OCI-LY1 (cell line): ENCODE data around the gene KLHDC4.

ENCODE experiments used
- H2AFZ ChIP-seq: fragments of 200-600 bp; sonication (generic), shearing (Covaris generic); 2 replicates; pipeline ENCODE4 v1.6.0; 2014; ENCODE audit warnings: antibody characterized with exemption, mild to moderate bottlenecking, low read length
- H3F3A ChIP-seq: fragments of 200-600 bp; sonication (generic), shearing (Covaris generic); 2 replicates; pipeline ENCODE4 v1.6.0; 2014; ENCODE audit warnings: mild to moderate bottlenecking, antibody characterized with exemption, low read length, moderate library complexity; ENCODE audit not compliant: insufficient read depth
- H3K27ac ChIP-seq: fragments of 200-600 bp; sonication (generic); 2 replicates; pipeline ENCODE4 v1.5.1; 2014; ENCODE audit warnings: low read length, mixed run types, mild to moderate bottlenecking, low read depth; ENCODE audit not compliant: poor library complexity, severe bottlenecking
- H3K27me3 ChIP-seq: fragments of 200-600 bp; sonication (generic); 2 replicates; pipeline ENCODE4 v1.6.0; 2014; ENCODE audit warnings: antibody characterized with exemption, mild to moderate bottlenecking, low read length, moderate library complexity; ENCODE audit not compliant: insufficient read depth
- H3K36me3 ChIP-seq: fragments of 200-600 bp; sonication (generic); 2 replicates; pipeline ENCODE4 v1.6.1; 2014; ENCODE audit warnings: mild to moderate bottlenecking, antibody characterized with exemption, low read length, moderate library complexity, mixed read lengths; ENCODE audit not compliant: insufficient read depth
- H3K4me1 ChIP-seq: fragments of 200-600 bp; sonication (generic); 2 replicates; pipeline ENCODE4 v1.5.1; 2014; ENCODE audit warnings: mild to moderate bottlenecking, low read length, moderate library complexity; ENCODE audit not compliant: insufficient read depth, severe bottlenecking
- H3K4me2 ChIP-seq: fragments of 200-600 bp; sonication (generic), shearing (Covaris generic); 2 replicates; pipeline ENCODE4 v1.6.1; 2014; ENCODE audit warnings: low read length
- H3K4me3 ChIP-seq: fragments of 200-600 bp; sonication (generic); 2 replicates; pipeline ENCODE4 v1.5.1; 2014; ENCODE audit warnings: low read length, low read depth, mild to moderate bottlenecking, mixed read lengths; ENCODE audit not compliant: poor library complexity, severe bottlenecking
- H3K79me2 ChIP-seq: fragments of 200-600 bp; shearing (Covaris generic); 2 replicates; pipeline ENCODE4 v1.6.1; 2016; ENCODE audit warnings: mixed run types, low read length, mixed read lengths; ENCODE audit not compliant: insufficient read depth
- H3K9ac ChIP-seq: fragments of 200-600 bp; sonication (generic), shearing (Covaris generic); 2 replicates; pipeline ENCODE4 v1.6.1; 2014; ENCODE audit warnings: mild to moderate bottlenecking, low read length, mixed read lengths
- H3K9me2 ChIP-seq: fragments of 200-600 bp; sonication (generic), shearing (Covaris generic); 2 replicates; pipeline ENCODE4 v1.6.1; 2014; ENCODE audit warnings: low read depth, mild to moderate bottlenecking, low read length, mixed read lengths
- H3K9me3 ChIP-seq: fragments of 200-600 bp; shearing (Covaris generic); 2 replicates; pipeline ENCODE4 v1.6.1; 2014; ENCODE audit warnings: low read length, mixed read lengths
- H4K20me1 ChIP-seq: fragments of 200-600 bp; sonication (generic), shearing (Covaris generic); 2 replicates; pipeline ENCODE4 v1.6.0; 2016; ENCODE audit warnings: mild to moderate bottlenecking, low read length; ENCODE audit not compliant: insufficient read depth
- EZH2 ChIP-seq: fragments of 200-600 bp; sonication (generic), shearing (Covaris generic); IDR thresholded peaks from 2 replicates; pipeline ENCODE4 v1.8.0; 2017; ENCODE audit warnings: borderline replicate concordance, mixed run types, mild to moderate bottlenecking, antibody characterized with exemption, low read length, moderate library complexity, mixed read lengths
- TF ChIP-seq, protein P1 (sequence below): fragments of 200-600 bp; sonication (generic), shearing (Covaris generic); IDR thresholded peaks from 2 replicates; pipeline ENCODE4 v1.5.1; 2017; ENCODE audit warnings: mild to moderate bottlenecking, antibody characterized with exemption, low read length, moderate library complexity, mixed read lengths

KLHDC4 gene

DNA sequence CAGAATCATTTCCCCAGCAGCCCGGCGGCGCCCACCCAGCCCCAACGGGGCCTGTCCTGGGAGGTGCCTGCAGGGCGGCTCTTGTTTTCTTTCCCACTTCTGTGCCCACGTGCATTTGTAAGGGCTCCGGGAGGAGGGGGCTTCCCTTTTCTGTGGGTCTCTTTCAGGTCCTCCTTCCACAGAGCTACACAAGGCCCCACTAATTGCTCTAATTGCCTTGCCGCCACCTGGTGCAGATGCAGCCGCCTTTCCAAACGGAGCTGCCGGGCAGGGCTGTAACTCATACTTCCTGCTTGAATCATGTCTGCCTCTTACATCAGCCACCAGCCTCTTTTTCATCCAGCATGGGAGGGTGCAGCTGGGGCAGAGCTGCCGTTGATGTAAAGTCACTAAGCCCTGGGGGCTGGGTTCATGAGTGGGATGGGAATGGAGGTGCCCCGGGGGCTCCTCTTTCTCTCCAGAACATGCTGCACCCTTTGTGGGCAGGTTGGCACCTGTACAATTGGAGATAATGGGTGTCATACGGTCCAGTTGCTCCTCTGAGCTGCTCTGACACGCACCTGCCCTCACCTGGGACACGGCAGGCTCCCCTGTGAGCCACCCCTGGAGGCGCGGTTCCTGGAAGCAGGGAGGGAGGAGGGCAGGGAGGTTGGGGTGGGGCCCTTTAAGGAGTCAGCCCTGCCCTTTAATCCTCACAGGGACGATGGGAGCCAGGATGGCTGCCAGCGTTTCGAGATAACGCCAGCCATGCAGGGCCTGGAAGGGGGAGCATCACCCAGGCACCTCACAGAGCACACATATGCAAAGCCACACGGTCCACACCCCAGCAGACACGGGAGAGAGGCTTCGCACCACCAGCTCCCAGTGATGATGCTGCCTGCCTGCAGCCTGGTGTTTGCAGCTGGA is 41.1 kb upstream of the KLHDC4 start:
- H2AFZ ChIP-seq, result no peak overlapping the region

DNA sequence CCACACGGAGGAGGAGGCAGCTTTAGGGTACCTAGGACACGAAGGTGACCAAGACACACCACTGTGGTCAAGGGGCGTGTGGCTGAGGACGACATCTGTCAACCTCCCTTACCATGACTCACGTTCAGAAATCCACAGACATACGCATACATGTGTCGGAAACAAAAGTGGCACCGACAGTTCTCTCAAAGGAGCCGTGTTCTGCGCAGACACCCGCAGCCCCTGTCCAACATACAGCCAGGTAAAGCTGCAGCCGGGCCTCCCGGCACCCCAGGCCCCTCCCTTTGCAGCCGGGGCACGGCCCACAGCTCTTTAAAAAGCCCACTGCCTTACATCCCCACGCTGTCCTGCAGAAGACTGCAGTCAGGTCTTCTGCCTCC is 40.5 kb upstream of the KLHDC4 start:
- TF ChIP-seq EZH2, result no peak
- TF ChIP-seq, protein P1, sequence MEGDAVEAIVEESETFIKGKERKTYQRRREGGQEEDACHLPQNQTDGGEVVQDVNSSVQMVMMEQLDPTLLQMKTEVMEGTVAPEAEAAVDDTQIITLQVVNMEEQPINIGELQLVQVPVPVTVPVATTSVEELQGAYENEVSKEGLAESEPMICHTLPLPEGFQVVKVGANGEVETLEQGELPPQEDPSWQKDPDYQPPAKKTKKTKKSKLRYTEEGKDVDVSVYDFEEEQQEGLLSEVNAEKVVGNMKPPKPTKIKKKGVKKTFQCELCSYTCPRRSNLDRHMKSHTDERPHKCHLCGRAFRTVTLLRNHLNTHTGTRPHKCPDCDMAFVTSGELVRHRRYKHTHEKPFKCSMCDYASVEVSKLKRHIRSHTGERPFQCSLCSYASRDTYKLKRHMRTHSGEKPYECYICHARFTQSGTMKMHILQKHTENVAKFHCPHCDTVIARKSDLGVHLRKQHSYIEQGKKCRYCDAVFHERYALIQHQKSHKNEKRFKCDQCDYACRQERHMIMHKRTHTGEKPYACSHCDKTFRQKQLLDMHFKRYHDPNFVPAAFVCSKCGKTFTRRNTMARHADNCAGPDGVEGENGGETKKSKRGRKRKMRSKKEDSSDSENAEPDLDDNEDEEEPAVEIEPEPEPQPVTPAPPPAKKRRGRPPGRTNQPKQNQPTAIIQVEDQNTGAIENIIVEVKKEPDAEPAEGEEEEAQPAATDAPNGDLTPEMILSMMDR, result no peak
- Histone ChIP-seq H3K27me3 (no peaks in the 10 kb centered on the region), H4K20me1 (no peaks in the 10 kb centered on the region), H3K79me2 (no peaks in the 10 kb centered on the region), H3K9ac (peak overlapping the region; percentile 64), H3K9me3 (peaks cover 3% of the 10 kb centered on the region; the same call in 1 of the 2 replicates), H3F3A (no peaks in the 10 kb centered on the region), H3K4me3 (peak overlapping the region; percentile 51), H3K27ac (peak overlapping the region; percentile 97), H2AFZ (no peak overlapping the region), H3K36me3 (peaks cover 5% of the 10 kb centered on the region; the same call in 1 of the 2 replicates), H3K9me2 (no peaks in the 10 kb centered on the region), H3K4me2 (peak overlapping the region; percentile 54), H3K4me1 (peaks cover 78% of the 10 kb centered on the region)

More for the DNA sequence above, 41.1 kb upstream of the KLHDC4 start:
- peaks cover 3% of the 10 kb centered on the region; the same call in 1 of the 2 replicates for H3K9me3 ChIP-seq
- peak overlapping the region; percentile 97 for H3K27ac ChIP-seq
- peak overlapping the region; percentile 64 for H3K9ac ChIP-seq
- no peaks in the 10 kb centered on the region for H3K27me3 ChIP-seq
- no peaks in the 10 kb centered on the region for H4K20me1 ChIP-seq
- H3K4me3 ChIP-seq, result peak overlapping the region; percentile 51
- H3K9me2 ChIP-seq, result no peaks in the 10 kb centered on the region
- H3K79me2 ChIP-seq, result no peaks in the 10 kb centered on the region
- TF ChIP-seq, protein P1, result no peak
- TF ChIP-seq EZH2, result no peak
- peak overlapping the region; percentile 54 for H3K4me2 ChIP-seq
- H3K4me1 ChIP-seq, result peaks cover 79% of the 10 kb centered on the region
- H3K36me3 ChIP-seq, result peaks cover 5% of the 10 kb centered on the region; the same call in 1 of the 2 replicates
- H3F3A ChIP-seq, result no peaks in the 10 kb centered on the region

GRCh38 chr16:87803385-87803784 is 37.6 kb upstream of the KLHDC4 start:
- no peak overlapping the region for H3K4me2 ChIP-seq

More at GRCh38 chr16:87803385-87803784, 37.6 kb upstream of the KLHDC4 start:
- no peak for TF ChIP-seq EZH2
- TF ChIP-seq, protein P1, result no peak
- Histone ChIP-seq H4K20me1 (no peaks in the 10 kb centered on the region), H3K9me2 (no peaks in the 10 kb centered on the region), H3K4me3 (no peak overlapping the region), H3K9me3 (peaks cover 3% of the 10 kb centered on the region; the same call in 1 of the 2 replicates), H3K79me2 (no peaks in the 10 kb centered on the region), H3K27me3 (no peaks in the 10 kb centered on the region), H3K4me1 (peaks cover 50% of the 10 kb centered on the region), H2AFZ (no peak overlapping the region), H3F3A (no peaks in the 10 kb centered on the region), H3K27ac (peak overlapping the region; percentile 87), H3K36me3 (peaks cover 12% of the 10 kb centered on the region; the same call in 1 of the 2 replicates), H3K9ac (no peak overlapping the region)
